ENCODE measurements around the gene TRAF2.

The TRAF2 gene

DNA sequence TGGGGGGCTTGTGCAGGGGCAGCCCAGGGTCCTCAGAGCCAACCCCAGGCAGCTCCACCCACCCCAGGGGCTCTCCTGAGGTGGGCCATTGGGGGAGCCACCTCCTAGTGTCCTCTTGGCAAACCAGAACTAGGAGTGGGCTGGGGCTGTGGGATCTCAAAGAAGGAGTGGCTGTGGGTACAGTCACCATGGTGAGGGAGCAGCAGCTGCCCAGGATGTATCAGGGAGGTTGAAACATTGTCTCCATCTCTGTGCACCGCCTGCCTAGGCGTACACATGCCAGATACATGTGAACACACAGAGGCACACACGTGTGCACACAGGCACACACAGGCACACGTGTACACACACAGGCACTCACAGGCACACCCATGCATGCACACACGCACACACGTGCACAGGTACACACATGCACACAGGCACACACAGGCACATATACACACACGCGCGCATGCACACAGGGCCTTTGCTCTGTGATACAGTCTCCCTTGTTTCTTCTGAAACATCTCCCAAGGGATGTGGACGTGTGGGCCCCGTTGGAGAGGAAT is 76.5 kb downstream of the TRAF2 start:
- DNase-seq = no peak

DNA sequence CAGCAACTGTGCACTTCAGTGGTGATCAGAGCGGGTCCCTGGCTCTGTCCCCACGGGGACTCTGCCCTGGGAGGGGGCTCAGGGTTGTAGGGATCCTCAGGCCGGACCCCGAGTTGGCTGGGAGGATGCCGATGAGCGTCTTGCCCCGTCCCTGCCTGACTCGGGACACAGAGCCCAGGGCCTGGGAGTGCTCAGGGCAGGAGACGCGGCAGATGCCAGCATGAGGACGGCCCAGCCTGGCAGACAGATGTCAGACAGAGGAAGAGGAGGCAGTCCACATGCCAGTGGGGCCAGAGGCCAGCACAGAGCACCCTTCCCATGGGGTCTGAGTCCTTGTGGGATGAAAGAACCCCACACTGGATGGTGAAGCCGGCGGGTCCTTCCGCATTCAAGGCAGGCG is 77.0 kb downstream of the TRAF2 start:
- no peak for DNase-seq

DNA sequence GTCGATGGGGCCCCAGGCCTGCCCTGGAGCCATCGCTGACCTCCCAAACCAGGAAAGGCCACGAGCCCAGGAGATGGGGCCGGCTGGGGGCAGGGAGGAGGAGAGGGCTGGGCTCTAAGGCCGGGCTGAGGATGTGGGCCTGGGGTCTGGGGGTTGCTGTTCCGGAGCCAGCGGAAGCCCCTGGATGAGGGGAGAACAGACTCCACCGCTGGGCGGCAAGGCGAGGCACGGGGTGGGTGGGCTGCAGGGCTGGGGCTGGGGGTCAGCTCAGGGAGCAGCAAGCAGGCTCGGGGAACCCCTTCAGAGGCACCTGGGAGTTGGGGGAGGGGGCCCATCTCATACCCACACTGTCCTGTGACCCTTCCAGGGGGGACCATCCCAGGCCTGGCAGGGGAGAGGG is 77.4 kb downstream of the TRAF2 start:
- no peak for DNase-seq

DNA sequence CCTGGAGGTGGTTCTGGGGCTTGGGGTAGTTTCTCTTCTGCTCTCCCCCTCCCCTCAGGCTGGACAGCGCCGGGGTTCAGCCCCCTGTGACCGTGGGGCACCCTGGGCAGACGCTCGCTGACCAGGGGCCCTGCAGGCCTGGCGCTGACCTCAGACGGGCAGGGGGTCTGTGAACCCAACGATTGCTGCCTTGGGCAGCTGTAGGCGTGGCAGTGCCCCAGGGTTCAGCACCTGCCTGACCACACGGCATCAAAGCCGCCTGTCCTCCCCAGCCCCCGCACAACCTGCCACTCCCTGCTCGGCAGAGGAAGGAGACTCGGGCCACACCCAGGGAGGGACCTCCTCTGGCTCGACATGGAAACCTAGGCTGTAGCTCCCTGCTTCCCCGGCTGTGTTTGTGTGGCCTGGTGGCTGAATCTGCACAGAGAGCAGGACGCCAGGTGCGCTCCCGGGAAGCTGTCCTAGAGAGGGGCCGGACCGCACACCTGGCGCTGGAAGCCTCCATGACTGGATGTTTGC is 77.9 kb downstream of the TRAF2 start:
- no peak for DNase-seq

DNA sequence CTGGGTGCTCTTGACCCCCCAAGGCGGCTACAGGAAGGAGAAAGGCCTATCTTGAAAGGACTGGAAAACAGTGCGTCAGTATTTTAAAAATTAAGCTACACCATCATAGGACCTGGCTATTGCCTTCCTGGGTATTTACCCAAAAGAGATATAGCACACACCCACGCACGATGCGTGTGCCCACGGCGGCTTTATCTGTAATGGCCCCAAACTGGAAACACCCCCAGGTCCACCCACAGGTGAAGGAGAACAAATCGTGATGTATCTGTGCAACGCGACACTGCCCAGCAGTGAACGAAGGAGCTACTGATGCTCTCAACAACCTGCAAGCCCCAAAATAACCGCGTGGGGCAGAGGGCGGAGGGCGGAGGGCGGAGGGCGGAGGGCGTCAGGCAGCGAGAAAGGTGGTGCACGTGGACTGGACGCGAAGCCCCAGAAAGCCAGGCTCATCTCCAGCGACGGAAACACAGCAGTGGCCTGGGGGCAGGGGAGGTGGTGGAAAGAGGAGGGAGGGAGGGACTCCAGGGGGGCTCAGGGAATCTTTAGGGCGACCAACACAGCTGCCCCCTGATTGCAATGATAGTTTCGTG is 78.6 kb downstream of the TRAF2 start:
- no peak for DNase-seq

DNA sequence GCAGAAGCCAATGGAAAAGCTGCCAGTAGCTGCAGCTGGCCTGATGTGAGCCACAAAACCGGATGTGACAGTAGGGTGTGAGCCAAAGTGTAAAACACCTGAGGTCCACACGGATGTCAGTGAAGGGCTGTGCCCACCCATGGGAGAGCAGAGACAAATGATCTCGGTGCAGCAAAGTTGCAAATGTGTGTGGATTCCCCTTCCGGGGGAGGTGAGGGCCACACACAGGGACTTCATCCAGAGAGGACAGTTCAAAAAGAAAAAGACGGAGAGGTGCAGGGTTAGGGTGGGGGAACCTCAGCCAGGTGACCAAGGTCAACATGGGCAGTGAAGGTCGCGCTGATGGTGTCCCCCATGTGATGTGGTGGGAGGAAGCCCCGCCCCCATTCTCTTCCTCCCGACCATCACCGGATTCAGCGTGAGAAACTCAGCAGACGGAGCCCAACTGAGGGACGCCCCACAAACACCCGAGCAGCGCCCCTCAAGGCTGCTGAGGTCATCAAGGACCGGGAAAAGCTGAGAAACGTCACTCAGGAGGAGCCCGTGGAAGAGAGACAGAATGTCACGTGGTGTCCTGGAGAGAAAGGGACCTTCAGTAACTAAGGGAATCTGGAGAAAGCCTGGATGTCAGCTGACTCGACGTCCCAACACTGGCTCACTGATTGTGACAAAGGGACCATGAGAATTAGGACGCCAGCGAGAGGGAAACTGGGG is 79.6 kb downstream of the TRAF2 start:
- DNase-seq = no peak

DNA sequence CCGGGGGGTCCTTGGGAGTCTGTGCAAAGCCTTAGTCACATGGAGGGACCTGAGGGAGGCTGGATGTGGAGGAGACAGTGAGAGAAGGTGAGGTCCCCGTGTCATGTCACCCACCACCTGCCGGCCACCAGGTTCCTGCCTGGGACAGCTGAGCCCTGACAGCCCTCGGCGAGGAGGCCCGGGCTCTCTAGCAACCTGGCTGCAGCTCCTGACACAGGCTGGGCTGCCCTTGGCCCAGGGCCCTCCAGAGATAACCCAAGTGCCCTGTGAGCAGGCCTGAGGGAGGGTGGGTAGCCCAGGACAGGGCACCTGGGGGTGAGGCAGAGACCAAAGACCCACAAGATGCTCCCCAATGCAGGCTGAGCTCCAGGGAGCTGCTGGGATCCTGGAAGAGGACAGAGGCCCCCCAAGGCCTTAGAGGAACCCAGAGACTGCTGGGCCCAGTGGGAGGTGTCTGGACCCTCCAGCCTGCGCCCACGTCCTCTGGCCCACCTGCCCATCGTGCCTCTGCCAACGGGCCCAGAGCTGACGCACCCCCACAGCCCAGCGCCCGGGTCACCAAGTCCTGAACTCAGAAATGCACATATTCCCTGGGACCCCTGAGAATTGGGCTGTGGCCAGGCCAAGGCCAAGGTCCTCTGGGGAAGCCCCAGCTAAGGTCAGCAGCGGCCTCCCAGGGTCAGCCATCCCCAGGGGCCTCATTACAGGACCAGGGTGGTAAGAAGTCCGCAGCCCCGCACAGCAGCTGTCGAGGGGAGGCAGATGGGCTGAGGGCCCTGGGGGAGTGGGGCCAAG is 82.2 kb downstream of the TRAF2 start:
- no peak for DNase-seq

DNA sequence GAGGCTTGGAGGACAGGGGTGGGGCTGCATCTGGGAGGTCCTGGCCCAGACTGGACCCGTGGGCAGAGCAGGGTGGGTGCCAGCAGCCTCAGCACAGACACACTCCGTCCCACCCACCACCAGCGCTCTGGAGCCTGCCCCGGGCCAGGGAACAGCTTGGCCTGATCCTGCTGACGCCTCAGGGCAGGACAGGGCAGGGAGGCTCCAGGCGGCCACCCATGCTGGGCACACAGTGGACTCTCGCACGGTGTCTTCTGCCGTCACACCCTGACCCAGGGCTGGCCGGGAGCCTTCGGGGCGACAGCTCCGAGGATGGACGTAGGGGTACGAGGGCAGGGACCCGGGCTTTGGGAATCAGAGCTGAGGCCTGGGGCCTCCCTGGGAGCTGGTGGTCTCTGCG is 82.8 kb downstream of the TRAF2 start:
- DNase-seq = no peak

DNA sequence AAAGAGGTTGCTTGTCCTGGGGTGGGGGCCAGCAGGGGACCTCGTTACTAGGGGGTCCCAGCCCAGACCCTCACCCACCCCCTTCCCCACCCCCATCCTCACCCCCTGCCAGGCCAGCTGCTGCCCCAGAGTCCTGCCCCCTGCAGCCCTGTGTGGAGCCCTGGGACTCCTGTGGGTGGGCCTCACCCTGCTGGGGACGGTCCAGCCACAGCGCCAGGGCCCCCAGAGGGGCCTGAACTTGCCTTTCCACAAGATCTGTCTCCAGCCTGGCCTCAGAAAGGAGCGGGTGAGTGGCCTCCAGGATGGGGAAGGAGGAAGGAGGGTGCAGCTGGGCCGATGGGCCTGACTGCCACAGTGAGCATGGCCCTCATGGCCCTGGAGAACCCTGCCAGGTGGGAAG is 83.5 kb downstream of the TRAF2 start:
- no peak for DNase-seq

DNA sequence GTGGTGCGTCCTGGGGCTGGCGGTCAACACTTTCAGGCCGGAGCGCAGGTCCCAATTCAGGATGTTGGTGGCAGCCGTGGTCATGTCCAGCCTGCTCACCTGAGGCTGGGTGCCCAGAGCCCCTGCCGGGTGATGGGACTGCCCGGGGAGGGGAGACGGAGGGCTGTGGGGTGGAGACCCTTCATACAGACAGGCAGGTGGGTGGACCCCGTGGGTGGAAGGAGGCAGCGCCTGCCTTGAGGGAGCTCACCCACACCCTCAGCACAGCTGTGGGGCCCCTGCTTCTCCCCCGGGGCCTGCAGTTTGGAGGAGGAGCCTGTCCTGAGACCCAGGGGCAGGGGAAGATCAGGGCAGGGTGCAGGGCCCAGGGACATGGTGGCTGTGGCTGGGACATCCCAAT is 84.0 kb downstream of the TRAF2 start:
- no peak for DNase-seq

DNA sequence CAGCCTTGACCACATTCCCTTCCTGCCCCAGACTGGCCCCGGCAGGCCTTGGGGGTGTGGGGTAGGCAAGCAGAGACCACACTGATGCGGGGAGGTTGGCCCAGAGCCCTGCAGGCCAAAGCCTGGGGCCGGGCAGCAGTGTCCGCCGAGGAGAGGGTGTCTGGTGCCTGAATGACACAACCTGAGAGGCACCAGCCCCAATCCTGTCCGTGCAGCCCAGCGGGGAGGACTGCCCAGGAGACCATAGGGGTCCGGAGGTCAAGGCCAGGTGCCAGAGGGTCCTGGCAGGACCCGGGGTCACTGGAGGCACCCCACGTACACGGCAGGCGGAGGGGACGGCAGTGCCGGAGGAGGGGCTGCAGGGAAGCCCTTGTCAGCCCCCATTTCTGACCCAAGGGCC is 85.4 kb downstream of the TRAF2 start:
- DNase-seq = no peak

DNA sequence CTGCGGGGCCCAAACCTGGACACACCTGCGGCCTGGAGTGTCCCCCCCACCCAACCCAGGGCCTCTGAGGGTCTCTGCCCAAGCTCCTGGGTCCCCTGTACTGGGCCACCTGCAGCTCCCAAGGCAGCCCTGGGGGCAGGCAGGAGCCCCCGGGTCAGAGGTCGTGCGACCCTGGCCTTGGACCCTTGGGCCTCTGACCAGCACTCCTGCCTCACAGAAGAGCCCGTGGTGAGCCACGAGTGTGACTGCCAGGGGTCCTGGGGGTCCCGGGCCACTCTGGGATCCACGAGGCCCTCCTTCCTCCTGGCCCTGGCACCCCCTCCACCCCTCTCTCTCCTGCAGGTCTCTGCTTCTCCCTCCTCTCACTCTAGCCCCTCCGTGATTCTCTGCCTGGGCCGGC is 86.0 kb downstream of the TRAF2 start:
- DNase-seq = no peak

DNA sequence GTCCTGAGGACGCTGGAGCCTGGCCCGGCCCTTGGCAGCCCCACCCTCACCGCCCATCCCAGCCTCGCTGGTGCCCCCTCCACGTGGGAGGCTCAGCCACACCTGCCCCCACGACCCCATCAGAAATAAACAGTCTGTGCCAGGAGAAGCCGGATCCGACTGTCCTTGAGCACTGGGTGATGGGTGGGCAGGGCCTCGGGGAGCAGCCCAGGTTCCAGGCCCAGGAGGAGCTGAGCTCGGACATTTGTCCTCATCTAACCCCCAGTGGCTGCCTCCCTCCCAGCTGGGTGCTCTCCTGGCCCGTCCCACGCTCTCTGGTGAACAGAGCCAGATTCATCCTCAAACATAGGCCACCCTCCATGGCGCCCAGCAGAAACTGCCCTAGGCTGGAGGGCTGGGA is 86.4 kb downstream of the TRAF2 start:
- no peak for DNase-seq

DNA sequence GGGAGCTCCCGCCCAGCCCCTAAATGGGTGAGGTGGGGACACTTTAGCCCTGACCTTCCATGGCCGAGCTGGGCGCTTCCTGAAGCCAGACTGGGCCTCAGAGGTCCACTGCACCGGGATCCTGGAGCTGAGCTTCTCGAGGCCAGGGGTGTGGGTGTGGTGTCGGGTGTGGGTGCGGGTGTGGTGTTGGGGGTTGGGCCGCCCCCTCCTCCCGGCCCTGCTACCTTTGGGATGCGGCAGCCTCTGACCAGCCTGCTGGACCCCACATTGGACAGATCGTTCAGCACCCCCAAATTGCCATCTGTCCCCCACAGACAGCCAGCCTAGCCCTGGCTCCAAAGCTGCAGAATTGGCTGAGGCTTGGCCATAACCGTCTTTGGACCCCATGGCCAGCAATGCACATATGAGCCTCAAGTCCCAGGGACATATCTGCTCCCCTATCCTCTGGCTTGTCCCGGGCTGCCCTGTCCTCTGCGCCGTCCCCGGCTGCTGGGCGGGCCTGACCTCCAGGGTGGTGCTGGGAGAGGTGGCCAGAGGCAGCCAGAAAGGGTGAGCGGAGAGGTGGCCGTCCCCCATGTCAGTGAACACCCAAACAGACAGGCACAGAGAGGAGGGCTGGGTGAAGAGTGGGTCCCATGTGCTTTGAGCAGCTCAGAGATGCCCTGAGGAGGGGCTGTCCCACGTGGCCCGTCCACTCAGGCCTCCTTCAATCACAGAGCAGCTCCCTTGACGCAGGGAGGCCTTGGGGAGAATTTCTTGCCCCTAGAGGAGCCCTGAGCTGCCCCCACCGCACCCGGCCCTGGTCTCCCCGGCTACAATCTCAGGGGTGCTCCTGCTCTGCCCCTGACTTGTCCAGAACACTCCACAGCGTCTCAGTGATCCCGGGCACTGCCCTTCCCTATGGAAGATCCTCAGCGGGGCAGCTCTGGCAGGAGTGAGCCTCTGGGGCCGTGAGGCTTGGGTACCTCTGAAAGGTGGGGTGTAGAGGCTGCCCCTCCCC is 87.6 kb downstream of the TRAF2 start:
- no peak for DNase-seq

DNA sequence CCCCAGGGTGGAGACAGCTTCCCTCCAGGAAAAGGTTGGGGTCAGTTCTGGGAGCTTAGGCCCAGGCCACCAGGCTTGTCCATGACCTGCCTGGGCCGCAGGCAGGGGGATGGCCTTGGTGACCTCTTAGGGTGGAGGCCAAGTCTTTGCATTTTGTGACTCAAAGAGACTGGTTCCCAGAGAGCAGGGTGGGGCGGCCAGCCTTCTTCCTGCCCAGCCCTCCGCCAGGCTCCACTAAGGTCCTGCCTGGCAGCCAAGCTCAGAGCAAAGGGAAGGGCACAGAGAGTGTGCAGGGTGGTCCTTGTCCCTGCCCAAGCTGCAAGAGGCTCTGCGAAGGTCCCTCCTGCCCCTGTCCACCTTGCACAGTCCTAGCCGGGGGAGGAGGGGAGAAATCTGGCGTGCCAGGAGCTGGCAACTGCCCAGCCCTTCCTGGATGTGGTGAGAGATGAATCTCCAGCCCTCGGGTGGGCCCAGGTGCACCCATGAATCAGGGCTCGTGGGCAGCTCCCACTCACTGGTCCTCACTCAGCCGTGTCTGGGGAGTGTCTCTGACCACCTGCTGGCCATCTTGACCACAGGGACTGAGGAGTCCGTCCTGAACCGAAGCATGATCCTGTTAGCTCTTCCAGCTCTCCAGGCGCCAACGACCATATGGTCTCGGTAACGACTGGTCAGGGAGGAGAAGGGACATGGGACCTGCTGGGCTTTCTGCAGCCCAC is 88.7 kb downstream of the TRAF2 start:
- DNase-seq = no peak

DNA sequence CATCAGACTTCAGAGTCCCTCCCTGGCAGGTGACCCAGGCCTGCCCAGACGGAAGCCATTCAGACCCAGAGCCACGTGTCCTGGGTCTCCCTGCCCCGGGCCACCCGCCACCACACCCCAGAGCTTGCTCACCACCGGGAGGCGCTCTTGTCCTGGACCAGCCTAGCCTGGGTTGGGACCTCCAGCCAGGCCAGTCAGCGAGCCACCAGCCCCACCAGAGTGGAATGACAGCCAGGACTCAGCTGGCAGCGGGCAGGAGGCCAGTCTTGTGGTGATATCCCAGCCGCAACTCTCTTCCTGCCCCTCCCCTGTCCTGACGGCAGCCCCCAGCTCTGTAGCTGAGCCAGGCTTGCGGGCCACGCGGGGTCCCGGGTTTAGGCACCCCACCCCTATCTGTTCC is 89.3 kb downstream of the TRAF2 start:
- peak in 1 of 2 experiments; percentile 71 for DNase-seq

All from activated T-cell treated with anti-CD3 and anti-CD28 coated beads, Interleukin-2, amount 50 U/mL, for 48 hours (primary cell).